Thyroid gland (tissue), 4 donors: ENCODE results near the gene DIO3. TPM values are rescaled to one million over a fixed set of nuclear protein-coding genes. Genes with fewer than 3 reads are reported as not detected.

Source experiments
- DNase-seq, 2 donors: peaks; one replicate each; pipeline ENCODE4 v3.0.0-alpha.2; 2019
- H3K27ac ChIP-seq, 3 donors: fragments of 200-600 bp; sonication (generic); 1 replicate in 2 of 3; 2 replicates in 1 of 3; pipeline ENCODE4 v1.5.1; 2016 to 2019; ENCODE audit warnings: mild to moderate bottlenecking in 1 of 3, moderate library complexity in 1 of 3
- H3K27me3 ChIP-seq: fragments of 200-600 bp; sonication (generic); one replicate; pipeline ENCODE4 v1.5.1; 2019
- H3K36me3 ChIP-seq, 2 donors: fragments of 200-600 bp; sonication (generic); one replicate each; pipeline ENCODE4 v1.5.1; 2016 to 2019
- H3K4me1 ChIP-seq, 2 donors: fragments of 200-600 bp; sonication (generic); one replicate each; pipeline ENCODE4 v1.5.1; 2017 to 2019
- H3K4me3 ChIP-seq, 3 donors: fragments of 200-600 bp; sonication (generic); replicated peaks in 1 of 3; 1 replicate in 2 of 3; 2 replicates in 1 of 3; pipeline ENCODE4 v1.5.1; 2016; ENCODE audit warnings: mild to moderate bottlenecking in 1 of 3
- H3K9me3 ChIP-seq: fragments of 200-600 bp; sonication (generic); one replicate; pipeline ENCODE4 v1.5.1; 2017
- POLR2A ChIP-seq, 2 donors: fragments of 450-650 bp; IDR thresholded peaks; one replicate each; pipeline ENCODE4 v1.6.1; 2017; ENCODE audit warnings: antibody characterized with exemption in 2 of 2, mild to moderate bottlenecking in 2 of 2, moderate library complexity in 1 of 2
- WGBS, 2 donors: methylation state at CpG; one replicate each; pipeline ENCODE4 v1.1.5; 2017; 5-methylcytosine and 5-hydroxymethylcytosine counted together
- intact Hi-C: fragments of 100-400 bp; cut with DNase I; formaldehyde crosslinking; loops from one replicate; pipeline ENCODE4 v1.15.1; 2023
- total RNA-seq, 4 donors: library from RNA; depleted of rRNA; stranded (reverse); fragments of >200 nt; gene quantifications; one replicate each; pipeline ENCODE4 v1.2.3, GENCODE V29; 2016
- TF ChIP-seq, protein P1 (sequence below), 6 experiments: fragments of 200-600 bp in 3 of 6; fragments of 450-650 bp in 3 of 6; sonication (generic) in 3 of 6; IDR thresholded peaks; one replicate each; pipeline ENCODE4 v1.5.1; 2016 to 2019; ENCODE audit warnings: antibody characterized with exemption in 6 of 6, mild to moderate bottlenecking in 2 of 6, inconsistent platforms in 1 of 6, moderate library complexity in 1 of 6

DIO3 gene
- total RNA-seq, 4 donors from 2014 or later: 7.0 to 10.7 (median 7.6) TPM

DNA sequence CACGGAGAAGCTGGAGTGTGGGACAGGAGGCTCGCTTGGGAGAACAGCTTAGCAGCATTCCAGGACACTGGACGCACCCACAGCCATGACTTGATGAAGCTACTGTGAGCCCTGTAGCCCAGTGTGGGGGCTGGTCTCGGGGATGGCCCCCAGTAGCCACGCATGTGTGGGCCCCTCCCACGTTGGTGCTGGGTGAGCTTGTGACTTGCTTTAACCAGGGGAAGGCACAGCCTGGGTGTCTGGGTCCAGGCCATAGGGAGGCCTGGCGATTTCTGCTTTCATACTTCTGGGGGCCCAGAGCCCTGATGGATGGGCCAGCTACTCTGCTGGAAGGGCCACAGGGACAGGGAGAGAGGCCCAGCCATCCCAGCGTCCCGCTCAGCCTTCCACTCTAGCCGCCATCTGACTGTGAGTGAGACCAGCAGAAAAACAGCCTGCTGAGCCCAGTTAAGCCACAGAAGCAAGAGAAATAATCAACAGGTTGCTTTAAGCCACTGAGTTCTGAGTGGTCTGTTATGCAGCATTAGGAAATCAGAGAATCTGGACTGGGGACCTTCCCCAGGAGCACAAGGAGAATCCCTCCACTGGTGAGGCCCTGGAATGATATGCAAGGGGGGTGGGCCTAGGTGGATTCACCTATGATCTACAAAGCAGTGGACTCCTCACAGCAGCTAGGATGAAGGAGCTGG is 16.1 kb downstream of the DIO3 start:
- H3K27me3 ChIP-seq: no peaks in the 10 kb centered on the region
- H3K4me1 ChIP-seq: no peaks in the 10 kb centered on the region
- intact Hi-C loops: no loop called here
- no peak for DNase-seq
- H3K36me3 ChIP-seq: no peaks in the 10 kb centered on the region
- H3K9me3 ChIP-seq: no peaks in the 10 kb centered on the region
- no peak for TF ChIP-seq POLR2A (IDR thresholded peaks at IDR 0.05)
- TF ChIP-seq, protein P1, sequence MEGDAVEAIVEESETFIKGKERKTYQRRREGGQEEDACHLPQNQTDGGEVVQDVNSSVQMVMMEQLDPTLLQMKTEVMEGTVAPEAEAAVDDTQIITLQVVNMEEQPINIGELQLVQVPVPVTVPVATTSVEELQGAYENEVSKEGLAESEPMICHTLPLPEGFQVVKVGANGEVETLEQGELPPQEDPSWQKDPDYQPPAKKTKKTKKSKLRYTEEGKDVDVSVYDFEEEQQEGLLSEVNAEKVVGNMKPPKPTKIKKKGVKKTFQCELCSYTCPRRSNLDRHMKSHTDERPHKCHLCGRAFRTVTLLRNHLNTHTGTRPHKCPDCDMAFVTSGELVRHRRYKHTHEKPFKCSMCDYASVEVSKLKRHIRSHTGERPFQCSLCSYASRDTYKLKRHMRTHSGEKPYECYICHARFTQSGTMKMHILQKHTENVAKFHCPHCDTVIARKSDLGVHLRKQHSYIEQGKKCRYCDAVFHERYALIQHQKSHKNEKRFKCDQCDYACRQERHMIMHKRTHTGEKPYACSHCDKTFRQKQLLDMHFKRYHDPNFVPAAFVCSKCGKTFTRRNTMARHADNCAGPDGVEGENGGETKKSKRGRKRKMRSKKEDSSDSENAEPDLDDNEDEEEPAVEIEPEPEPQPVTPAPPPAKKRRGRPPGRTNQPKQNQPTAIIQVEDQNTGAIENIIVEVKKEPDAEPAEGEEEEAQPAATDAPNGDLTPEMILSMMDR (IDR thresholded peaks at IDR 0.05): no peak
- H3K27ac ChIP-seq: no peak overlapping the region
- 82 to 89% methylated on average over 5 to 10 of the region's 10 CpGs for WGBS, 2 donors
- H3K4me3 ChIP-seq: no peak overlapping the region

DNA sequence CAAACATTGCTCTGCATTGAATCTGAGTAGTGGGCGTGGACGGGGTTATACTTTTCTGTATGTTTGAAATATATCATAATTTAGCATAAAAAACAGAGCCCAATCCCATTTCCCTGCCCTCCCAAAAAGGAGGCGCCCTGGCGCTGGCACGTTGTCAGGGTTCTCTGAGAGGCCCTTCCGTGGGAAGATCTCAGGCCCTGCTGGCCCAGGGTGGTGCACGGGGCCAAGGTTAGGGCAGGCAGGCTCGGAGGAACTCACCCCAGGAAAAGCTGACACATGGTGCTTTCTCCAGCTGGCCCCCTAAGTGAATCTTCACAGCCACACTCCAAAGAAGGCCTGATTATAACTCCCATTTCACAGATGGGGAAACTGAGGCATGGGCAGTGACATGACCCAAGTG is 17.2 kb downstream of the DIO3 start:
- TF ChIP-seq, protein P1 (IDR thresholded peaks at IDR 0.05): no peak
- no peak for TF ChIP-seq POLR2A (IDR thresholded peaks at IDR 0.05)
- Histone ChIP-seq H3K27me3 (no peaks in the 10 kb centered on the region), H3K27ac (no peak overlapping the region), H3K9me3 (no peaks in the 10 kb centered on the region), H3K4me3 (no peak overlapping the region), H3K36me3 (no peaks in the 10 kb centered on the region), H3K4me1 (no peaks in the 10 kb centered on the region)
- no peak for DNase-seq
- intact Hi-C loops: no loop called here
- WGBS, 2 donors: 79 to 91% methylated on average over 8 of the region's 8 CpGs

DNA sequence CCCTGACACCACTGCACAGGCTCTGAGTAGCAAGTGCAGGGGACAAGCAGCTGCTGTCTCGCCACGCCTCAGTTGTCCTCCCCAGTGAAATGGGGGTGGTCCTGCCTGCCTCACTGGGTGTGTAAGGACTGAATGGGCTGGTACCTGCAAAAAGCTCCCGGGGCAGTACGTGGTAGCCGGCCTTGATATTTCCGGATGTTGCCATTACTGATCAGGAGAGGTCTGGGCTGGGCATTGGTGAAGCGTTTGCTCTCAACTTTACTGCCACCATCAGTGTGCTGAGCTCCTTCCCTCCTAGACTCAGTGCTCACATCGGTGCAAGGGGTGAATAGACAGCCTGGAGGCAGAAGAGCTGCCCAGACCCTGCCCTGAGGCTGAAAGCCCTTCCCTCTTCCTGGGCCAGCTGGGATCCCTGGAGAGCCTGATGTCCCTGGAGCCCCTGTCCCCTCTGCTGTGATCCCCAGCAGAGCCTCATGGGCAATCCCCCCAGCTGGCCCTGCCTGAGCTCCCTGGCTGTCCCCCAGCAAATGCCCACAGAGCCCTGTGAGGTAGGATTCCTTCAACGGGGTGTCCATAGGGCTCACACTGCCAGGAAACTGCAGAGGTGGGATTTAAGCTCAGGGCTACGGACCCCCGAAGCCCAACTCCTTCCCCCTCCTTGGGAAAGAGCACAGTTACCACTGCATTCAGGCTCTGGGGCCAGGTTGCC is 18.2 kb downstream of the DIO3 start:
- H3K27me3 ChIP-seq: no peaks in the 10 kb centered on the region
- H3K4me3 ChIP-seq: no peak overlapping the region
- no peaks in the 10 kb centered on the region for H3K9me3 ChIP-seq
- intact Hi-C loops: no loop called here
- no peak overlapping the region for H3K27ac ChIP-seq
- H3K4me1 ChIP-seq: no peaks in the 10 kb centered on the region
- TF ChIP-seq, protein P1 (IDR thresholded peaks at IDR 0.05): no peak
- no peak for TF ChIP-seq POLR2A (IDR thresholded peaks at IDR 0.05)
- no peaks in the 10 kb centered on the region for H3K36me3 ChIP-seq
- 81 to 85% methylated on average over 6 to 11 of the region's 11 CpGs for WGBS, 2 donors
- no peak for DNase-seq

DNA sequence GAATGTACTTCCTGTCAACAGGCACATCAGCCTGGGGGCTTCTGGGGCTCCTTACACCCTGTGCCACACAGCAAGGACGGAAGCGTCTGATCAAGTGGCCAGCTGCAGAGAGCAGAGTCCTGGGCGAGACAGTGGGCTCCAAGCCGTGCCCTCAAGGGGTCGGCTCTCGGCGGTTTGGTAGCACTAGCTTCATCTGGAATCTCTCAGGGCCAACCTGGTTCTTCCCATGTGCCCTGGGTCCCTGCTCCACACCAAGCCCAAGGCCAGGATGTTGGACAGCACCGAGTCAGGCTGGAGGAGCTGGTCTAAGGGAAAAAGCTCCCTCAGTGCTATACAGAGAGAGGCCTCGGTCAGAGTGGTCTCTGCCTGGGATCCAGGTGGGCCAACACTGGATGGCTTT is 20.5 kb downstream of the DIO3 start:
- H3K27ac ChIP-seq: no peak overlapping the region
- TF ChIP-seq, protein P1 (IDR thresholded peaks at IDR 0.05): no peak
- TF ChIP-seq POLR2A (IDR thresholded peaks at IDR 0.05): no peak
- no peaks in the 10 kb centered on the region for H3K27me3 ChIP-seq
- H3K36me3 ChIP-seq: no peaks in the 10 kb centered on the region
- intact Hi-C loops: no loop called here
- H3K4me1 ChIP-seq: no peaks in the 10 kb centered on the region
- H3K9me3 ChIP-seq: no peaks in the 10 kb centered on the region
- 82 to 90% methylated on average over 5 to 8 of the region's 9 CpGs for WGBS, 2 donors
- no peak overlapping the region for H3K4me3 ChIP-seq
- no peak for DNase-seq

DNA sequence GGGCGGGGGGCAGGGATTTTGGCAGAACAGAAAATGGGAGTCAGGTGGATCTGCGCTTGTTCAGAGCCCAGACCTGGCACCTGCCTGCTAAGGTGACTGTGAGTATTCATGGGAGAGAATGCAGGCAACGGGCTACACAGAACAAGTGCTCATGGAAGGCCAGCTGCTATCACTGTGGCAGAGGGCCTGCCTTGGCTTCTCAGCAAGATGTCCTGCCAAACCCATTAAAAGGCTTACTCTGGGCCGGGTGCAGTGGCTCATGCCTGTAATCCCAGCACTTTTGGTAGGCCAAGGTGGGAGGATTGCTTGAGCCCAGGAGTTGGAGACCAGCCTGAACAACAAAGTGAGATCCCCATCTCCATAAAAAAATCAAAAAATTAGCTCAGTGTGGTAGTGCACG is 21.0 kb downstream of the DIO3 start:
- intact Hi-C loops: no loop called here
- no peaks in the 10 kb centered on the region for H3K36me3 ChIP-seq

More for the DNA sequence above, 21.0 kb downstream of the DIO3 start:
- no peaks in the 10 kb centered on the region for H3K9me3 ChIP-seq
- WGBS, 2 donors: 79 to 80% methylated on average over 4 to 5 of the region's 5 CpGs
- no peak for DNase-seq
- H3K4me3 ChIP-seq: no peak overlapping the region
- H3K4me1 ChIP-seq: no peaks in the 10 kb centered on the region
- H3K27me3 ChIP-seq: no peaks in the 10 kb centered on the region
- H3K27ac ChIP-seq: no peak overlapping the region
- TF ChIP-seq, protein P1 (IDR thresholded peaks at IDR 0.05): no peak
- no peak for TF ChIP-seq POLR2A (IDR thresholded peaks at IDR 0.05)
